Lung (tissue), 12 donors: ENCODE measurements around the gene FLNC. TPM values are rescaled to one million over a fixed set of nuclear protein-coding genes. Genes with fewer than 3 reads are reported as not detected.

Experiments
- ATAC-seq: fragments of 200-7000 bp; cut with Tn5 transposase; one replicate; pipeline ENCODE4 v1.9.1; 2020; ENCODE audit warnings: moderate number of reproducible peaks; ENCODE audit not compliant: insufficient read depth, low FRiP score
- DNase-seq, 3 donors: peaks; one replicate each; pipeline ENCODE4 v3.0.0-alpha.2; 2013 to 2017
- H3K27ac ChIP-seq, 2 donors: one replicate each; pipeline ENCODE4 v1.5.1; 2013; ENCODE audit warnings: mild to moderate bottlenecking in 2 of 2, moderate library complexity in 2 of 2, control low read depth in 1 of 2, inconsistent platforms in 1 of 2, low read depth in 1 of 2, low read length in 1 of 2
- H3K27me3 ChIP-seq, 3 donors: one replicate each; pipeline ENCODE4 v1.5.1; 2013; ENCODE audit warnings: low read length in 2 of 3; ENCODE audit not compliant: control insufficient read depth in 3 of 3, insufficient read depth in 3 of 3
- H3K36me3 ChIP-seq, 4 donors: one replicate each; pipeline ENCODE4 v1.5.1; 2013; ENCODE audit warnings: low read length in 4 of 4, mild to moderate bottlenecking in 1 of 4, moderate library complexity in 1 of 4; ENCODE audit not compliant: control insufficient read depth in 4 of 4, insufficient read depth in 4 of 4
- H3K4me1 ChIP-seq, 5 donors: one replicate each; pipeline ENCODE4 v1.5.1; 2013; ENCODE audit warnings: low read length in 5 of 5, mild to moderate bottlenecking in 2 of 5, moderate library complexity in 1 of 5; ENCODE audit not compliant: control insufficient read depth in 5 of 5, insufficient read depth in 5 of 5
- H3K4me3 ChIP-seq: one replicate; pipeline ENCODE4 v1.5.1; 2013; ENCODE audit warnings: mild to moderate bottlenecking, control low read depth, moderate library complexity
- H3K9ac ChIP-seq, 2 donors: one replicate each; pipeline ENCODE4 v1.5.1; 2013; ENCODE audit warnings: low read length in 2 of 2, control low read depth in 1 of 2; ENCODE audit not compliant: insufficient read depth in 1 of 2
- H3K9me3 ChIP-seq, 4 donors: one replicate each; pipeline ENCODE4 v1.5.1; 2013; ENCODE audit warnings: low read length in 3 of 4, mild to moderate bottlenecking in 1 of 4, moderate library complexity in 1 of 4; ENCODE audit not compliant: control insufficient read depth in 4 of 4, insufficient read depth in 3 of 4
- CTCF ChIP-seq: IDR thresholded peaks from 2 replicates; pipeline ENCODE4 v1.5.1; 2012; ENCODE audit warnings: mild to moderate bottlenecking; ENCODE audit errors: control extremely low read depth, extremely low read depth
- WGBS, 2 donors: extraction: QIAGEN DNeasy Blood & Tissue Kit; methylation state at CpG; one replicate each; pipeline ENCODE4 v1.1.7; 2013; 5-methylcytosine and 5-hydroxymethylcytosine counted together
- polyA plus RNA-seq, 2 donors: library from polyadenylated mRNA; stranded (reverse); fragments of 200-250 nt; gene quantifications; one replicate each; pipeline ENCODE4 v1.2.1, GENCODE V29; 2013
- total RNA-seq, 2 donors: library from RNA; depleted of rRNA in 1 of 2; stranded (reverse); fragments of >200 nt in 1 of 2; gene quantifications; one replicate each; pipeline ENCODE4 v1.2.1, GENCODE V29; 2014 to 2021
- donor health status: control.
- donor health status: control.
- donor health status: Bipolar disorder and iron deficiency.
- donor health status: healthy.
- donor health status: DM: yes; HTN: yes; CAD: no.

FLNC gene
- total and polyA plus RNA-seq, 4 donors = 2.0 to 24.2 (median 7.7) TPM

- Histone ChIP-seq H3K36me3 (no peaks in the 10 kb centered on the region), H3K4me1 (peaks cover 0 to 12% (median 5%) of the 10 kb centered on the region in 5 donors), H3K27me3 (no peaks in the 10 kb centered on the region), H3K27ac (no peak overlapping the region), H3K9ac (no peak overlapping the region), H3K4me3 (peak overlapping the region; percentile 79), H3K9me3 (no peaks in the 10 kb centered on the region)
- 12 to 14% methylated on average over 38 to 45 of the region's 45 CpGs for WGBS, 2 donors
- no peak for ATAC-seq
- DNase-seq = peak; percentile 49 to 54 (median 51)
- TF ChIP-seq CTCF = no peak
These were observed 39.7 kb upstream of the FLNC start for GRCh38 chr7:128790315-128791041.

GRCh38 chr7:128791121-128791971 is 38.9 kb upstream of the FLNC start, which contains the start of gene CCDC136:
CCDC136 (plus strand) TSS chr7:128791968; CDS start chr7:128792412, 444 bp downstream.
- H3K9me3 ChIP-seq = no peaks in the 10 kb centered on the region
- H3K4me3 ChIP-seq = peak within 1 kb of the TSS; percentile 79
- H3K36me3 ChIP-seq = no peaks in the 10 kb centered on the region
- 1% methylated on average over 60 to 80 of the region's 80 CpGs for WGBS, 2 donors
- H3K27me3 ChIP-seq = no peaks in the 10 kb centered on the region
- ATAC-seq (peak; percentile 86), DNase-seq (peak; percentile 59 to 72 (median 68))
- H3K9ac ChIP-seq = no peak within 1 kb of the TSS
- TF ChIP-seq CTCF = no peak
- no peak within 1 kb of the TSS for H3K27ac ChIP-seq
- H3K4me1 ChIP-seq = peaks cover 0 to 12% (median 5%) of the 10 kb centered on the region in 5 donors

- Histone ChIP-seq H3K9ac (no peak overlapping the region), H3K4me1 (peaks cover 0 to 12% (median 5%) of the 10 kb centered on the region in 5 donors), H3K4me3 (no peak overlapping the region), H3K27me3 (no peaks in the 10 kb centered on the region), H3K36me3 (no peaks in the 10 kb centered on the region), H3K27ac (no peak overlapping the region), H3K9me3 (no peaks in the 10 kb centered on the region)
- 30 to 44% methylated on average over 8 to 9 of the region's 9 CpGs for WGBS, 2 donors
- TF ChIP-seq CTCF = no peak
- DNase-seq (peak in 1 of 3 donors; percentile 12), ATAC-seq (no peak)
These were observed 38.3 kb upstream of the FLNC start for GRCh38 chr7:128791972-128792327.
